GM12892 (cell line): ENCODE measurements around the gene SLC27A5.

Source experiments
- POLR2A ChIP-seq: IDR thresholded peaks from 2 replicates; pipeline ENCODE4 v1.6.1; 2011; ENCODE audit warnings: low read depth, low read length, control low read depth
- POLR2AphosphoS5 ChIP-seq: IDR thresholded peaks from 2 replicates; pipeline ENCODE4 v1.6.1; 2011; ENCODE audit warnings: low read depth, low read length, control low read depth
- TAF1 ChIP-seq: IDR thresholded peaks from 2 replicates; pipeline ENCODE4 v1.6.1; 2011; ENCODE audit warnings: low read depth, mild to moderate bottlenecking, control low read depth, low read length, borderline replicate concordance

DNA sequence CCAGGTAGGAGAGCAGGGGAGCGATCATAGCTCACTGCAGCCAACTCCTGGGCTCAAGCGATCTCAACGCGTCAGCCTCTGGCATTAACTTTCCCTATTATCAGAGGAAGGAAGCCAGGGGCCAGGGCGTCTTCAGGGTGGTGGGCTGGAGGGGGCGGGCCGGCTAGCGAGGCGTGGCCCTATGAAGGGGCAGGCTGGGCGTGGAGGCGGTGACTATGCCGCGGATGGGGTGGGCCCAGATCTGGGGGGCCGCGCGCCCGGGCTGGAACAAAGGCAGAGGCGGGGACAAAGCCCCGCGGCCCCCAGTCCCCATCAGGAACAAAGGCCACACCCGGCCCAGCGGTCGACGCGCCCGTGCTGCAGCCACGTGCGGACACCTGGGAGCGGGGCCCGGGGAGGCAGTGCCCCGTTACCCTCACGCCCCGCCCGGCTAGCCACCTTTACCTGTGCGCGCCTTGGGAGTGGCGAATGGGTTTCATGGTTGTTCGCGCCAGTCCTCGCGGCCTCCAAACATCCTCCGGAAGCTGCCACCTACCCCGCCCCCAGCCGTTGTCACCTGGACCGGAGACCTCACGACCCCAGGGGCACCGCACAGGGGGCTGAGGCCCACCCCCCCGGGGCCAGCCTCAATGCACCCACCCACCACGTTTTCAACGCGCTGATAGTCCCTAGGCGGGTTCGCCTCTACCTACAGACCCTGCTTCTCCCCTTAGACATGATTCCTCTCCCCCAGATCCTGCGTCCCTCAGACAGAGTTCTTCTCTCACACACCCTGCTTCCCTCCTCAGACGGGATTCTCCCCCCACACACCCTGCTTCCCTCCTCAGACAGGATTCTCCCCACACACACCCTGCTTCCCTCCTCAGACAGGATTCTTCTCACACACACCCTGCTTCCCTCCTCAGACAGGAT is 26.7 kb upstream of the SLC27A5 start:
- no peak for TF ChIP-seq POLR2AphosphoS5
- peak; percentile 38; the same call in 1 of the 2 replicates for TF ChIP-seq POLR2A
- no peak for TF ChIP-seq TAF1
